ENCODE data around the gene S100A14.
"Not testable (repeated sequence)": the region's sequence is repeated elsewhere in the genome, so short reads cannot be mapped to it uniquely, and the experiment has no call there.

The S100A14 gene

GRCh38 chr1:153614189-153614900 is 1.8 kb downstream of the S100A14 start:
- DNase-seq = no peak

GRCh38 chr1:153613406-153613805 is 2.7 kb downstream of the S100A14 start:
- DNase-seq = no peak

GRCh38 chr1:153612755-153613331 is 3.3 kb downstream of the S100A14 start, which contains the start of gene S100A16:
Gene S100A16 (minus strand): TSS chr1:153613137. CDS start chr1:153608151, 4,986 bp downstream.
- DNase-seq = no peak

- DNase-seq = no peak
Measured at GRCh38 chr1:153612111-153612754, 3.9 kb downstream of the S100A14 start.

- DNase-seq = no peak
Measured at GRCh38 chr1:153611356-153611755, 4.8 kb downstream of the S100A14 start.

GRCh38 chr1:153610811-153611301 is 5.3 kb downstream of the S100A14 start:
- no peak for DNase-seq

- DNase-seq = no peak
Measured at GRCh38 chr1:153610334-153610733, 5.8 kb downstream of the S100A14 start.

GRCh38 chr1:153609585-153609907 is 6.6 kb downstream of the S100A14 start:
- no peak for DNase-seq

- no peak for DNase-seq
Measured at GRCh38 chr1:153608742-153609584, 7.2 kb downstream of the S100A14 start.

GRCh38 chr1:153608089-153608682 is 7.9 kb downstream of the S100A14 start:
- no peak for DNase-seq

- no peak for DNase-seq
Measured at GRCh38 chr1:153607381-153607780, 8.7 kb downstream of the S100A14 start.

- DNase-seq = no peak
Measured at GRCh38 chr1:153606194-153606593, 9.9 kb downstream of the S100A14 start.

GRCh38 chr1:153602749-153603148 is 13.4 kb downstream of the S100A14 start:
- no peak for DNase-seq

GRCh38 chr1:153599847-153600246 is 16.3 kb downstream of the S100A14 start:
- no peak for DNase-seq

- DNase-seq = no peak
Measured at GRCh38 chr1:153598309-153599172, 17.6 kb downstream of the S100A14 start.

- DNase-seq = no peak
Measured at GRCh38 chr1:153597206-153597605, 18.9 kb downstream of the S100A14 start.

GRCh38 chr1:153592748-153593147 is 23.4 kb downstream of the S100A14 start:
- DNase-seq = no peak

- no peak for DNase-seq
Measured at GRCh38 chr1:153588482-153588881, 27.6 kb downstream of the S100A14 start.

- not testable (repeated sequence) for DNase-seq
Measured at GRCh38 chr1:153588033-153588432, 28.1 kb downstream of the S100A14 start.

GRCh38 chr1:153587314-153587713 is 28.8 kb downstream of the S100A14 start:
- no peak for DNase-seq

GRCh38 chr1:153586347-153586746 is 29.8 kb downstream of the S100A14 start:
- DNase-seq = no peak

- DNase-seq = no peak
Measured at GRCh38 chr1:153585006-153585405, 31.1 kb downstream of the S100A14 start.
